ENCODE measurements around the gene TSHZ2.

GRCh38 chr20:53264604-53265003, 292.4 kb downstream of the TSHZ2 start:
- no peak for TF ChIP-seq MXI1 (IDR thresholded peaks at IDR 0.05; ENCODE audit: borderline replicate concordance, low read depth, low read length)
- TF ChIP-seq CEBPB (IDR thresholded peaks at IDR 0.05; ENCODE audit: low read depth, low read length) = no peak
- TF ChIP-seq USF2 (IDR thresholded peaks at IDR 0.05; ENCODE audit: low read depth, low read length) = no peak

Data from IMR-90 (cell line).